ENCODE data around the gene FZD2.

The FZD2 gene

DNA sequence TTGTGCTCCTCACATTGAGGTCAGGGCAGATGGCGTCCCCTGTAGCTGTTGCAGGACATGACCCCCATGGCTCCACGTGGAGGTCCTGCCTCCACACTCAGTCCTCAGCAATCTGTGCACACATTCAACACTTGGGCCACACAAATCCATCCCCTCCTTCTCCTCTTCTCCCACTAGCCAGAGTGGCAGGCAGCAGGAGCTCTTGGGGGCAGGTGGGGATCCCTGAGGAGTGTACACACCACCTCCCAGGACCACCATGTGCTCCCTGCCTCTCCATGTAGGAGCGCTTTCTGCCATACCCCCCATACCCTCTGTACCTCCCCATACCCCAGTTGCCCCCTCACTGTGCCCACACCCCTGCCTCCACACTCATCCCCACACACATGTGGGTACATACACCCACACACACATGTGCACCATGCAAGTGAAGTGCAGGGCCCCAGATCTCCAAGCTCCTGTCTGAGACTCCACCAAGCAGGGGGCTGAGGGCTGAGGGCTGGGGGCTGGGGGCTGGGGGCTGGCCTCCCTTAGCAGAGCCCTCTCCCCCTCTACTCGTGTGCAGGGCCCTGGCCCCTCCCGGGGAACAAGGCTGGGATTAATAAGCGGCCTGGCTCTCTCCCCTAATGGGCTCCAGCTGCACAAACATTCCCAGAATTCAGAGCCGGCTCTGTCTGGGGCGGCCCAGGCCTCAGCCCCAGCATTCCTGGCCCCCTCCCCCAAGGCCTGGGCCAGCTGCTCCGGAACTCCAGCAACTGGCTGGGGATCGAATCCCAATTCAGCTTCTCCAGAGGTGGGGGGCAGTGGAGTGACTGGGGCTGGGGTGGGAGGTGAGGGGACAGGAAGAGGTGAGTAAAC lies 50.8 kb downstream of the FZD2 start:
- no peak for DNase-seq (ENCODE audit: low read depth in 2 of 2)

DNA sequence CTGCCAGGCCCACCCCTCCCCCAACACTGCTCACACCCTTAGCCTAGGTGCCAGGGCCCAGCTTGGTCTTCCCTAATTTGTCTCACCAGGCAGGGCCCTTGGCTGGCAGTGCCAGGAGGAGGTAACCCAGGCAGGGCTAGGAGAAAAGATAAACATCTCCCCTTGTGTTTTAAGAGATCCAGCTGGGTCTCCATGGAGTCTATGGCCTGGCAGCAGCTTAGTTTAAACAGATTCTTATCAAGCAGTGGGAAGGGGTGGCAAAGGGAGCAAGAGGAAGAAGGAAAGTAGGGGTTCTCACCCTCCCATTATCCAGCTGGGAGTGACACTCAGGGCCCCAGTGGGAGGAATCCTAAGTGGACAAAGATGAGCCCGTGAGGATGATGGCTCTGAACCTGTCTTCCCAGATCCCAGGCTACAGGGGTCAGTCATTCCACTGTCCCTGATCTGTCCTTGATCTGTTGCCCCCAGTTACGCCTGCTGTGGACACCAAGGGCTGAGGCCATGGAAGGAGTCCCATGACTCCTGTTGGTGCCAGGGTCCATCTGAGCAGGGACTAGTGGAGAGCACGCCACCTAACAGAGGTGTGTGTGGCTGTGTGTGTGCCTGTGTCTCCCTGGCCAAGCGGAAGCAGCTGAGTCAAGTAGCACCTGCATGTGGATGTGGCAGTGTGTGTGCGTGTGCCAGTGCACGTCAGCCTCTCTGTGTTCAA lies 51.6 kb downstream of the FZD2 start:
- DNase-seq (ENCODE audit: low read depth in 2 of 2) = no peak

DNA sequence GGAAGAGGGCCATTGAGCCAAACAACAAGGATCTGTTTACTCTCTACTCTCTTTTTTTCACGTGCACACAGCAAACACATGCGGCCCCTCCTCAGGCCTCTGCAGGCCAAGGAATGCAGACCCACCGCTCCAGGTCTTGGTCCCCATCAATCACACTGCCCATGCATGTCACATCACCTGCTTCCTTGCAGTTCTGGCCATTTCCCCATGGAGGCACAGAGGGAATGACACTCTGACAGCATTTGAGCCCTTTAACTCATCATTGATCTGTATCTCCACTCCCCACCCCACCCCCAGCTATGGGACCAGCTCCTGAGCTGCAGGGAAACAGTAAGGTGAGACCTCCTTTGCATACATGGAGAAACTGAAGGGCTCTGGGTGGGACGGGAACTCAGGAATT lies 53.0 kb downstream of the FZD2 start:
- no peak for DNase-seq (ENCODE audit: low read depth in 2 of 2)

Measured in stimulated activated CD4-positive, alpha-beta T cell treated with anti-CD3 and anti-CD28 coated beads, Interleukin-1b, Interleukin-23, amount 100 ng/mL, for 4 hours (primary cell).